Testis (tissue), 2 donors: ENCODE measurements around the gene CLCA4.

Experiments used
- CTCF ChIP-seq, 3 experiments: fragments of 450-650 bp in 2 of 3; fragments of 200-600 bp in 1 of 3; sonication (generic) in 1 of 3; IDR thresholded peaks; one replicate each; pipeline ENCODE4 v1.5.1; 2016 to 2019; ENCODE audit warnings: antibody characterized with exemption in 3 of 3, mild to moderate bottlenecking in 2 of 3, moderate library complexity in 1 of 3
- POLR2A ChIP-seq: fragments of 450-650 bp; IDR thresholded peaks from one replicate; pipeline ENCODE4 v1.6.1; 2017; ENCODE audit warnings: antibody characterized with exemption, mild to moderate bottlenecking, moderate library complexity

GRCh38 chr1:86499987-86500593, 46.8 kb upstream of the CLCA4 start:
- no peak for TF ChIP-seq POLR2A
- peak; percentile 65 to 99 (median 69) for TF ChIP-seq CTCF (IDR thresholded peaks at IDR 0.05)
